ENCODE data around the gene DDI1.

DNA sequence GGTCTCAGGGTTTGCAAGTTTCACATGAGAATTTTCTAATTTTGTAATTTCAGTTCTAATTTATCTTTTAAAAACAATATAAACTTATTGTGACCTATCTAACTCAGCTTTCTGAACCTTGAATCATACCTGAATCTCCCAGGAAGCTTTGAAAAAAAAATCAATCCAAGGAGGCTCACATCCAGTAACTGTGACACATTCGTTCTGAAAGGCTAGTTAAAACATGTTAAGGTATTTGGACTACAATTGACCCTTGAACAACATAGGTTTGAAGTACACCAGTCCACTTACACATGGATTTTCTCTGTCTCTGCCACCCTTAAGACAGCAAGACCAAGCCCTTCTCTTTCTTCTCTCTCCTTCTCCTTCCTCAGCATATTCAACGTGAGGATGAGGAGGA, 40.0 kb downstream of the DDI1 start:
- TF ChIP-seq POLR2A (IDR thresholded peaks at IDR 0.05) = no peak
- TF ChIP-seq, protein P1, sequence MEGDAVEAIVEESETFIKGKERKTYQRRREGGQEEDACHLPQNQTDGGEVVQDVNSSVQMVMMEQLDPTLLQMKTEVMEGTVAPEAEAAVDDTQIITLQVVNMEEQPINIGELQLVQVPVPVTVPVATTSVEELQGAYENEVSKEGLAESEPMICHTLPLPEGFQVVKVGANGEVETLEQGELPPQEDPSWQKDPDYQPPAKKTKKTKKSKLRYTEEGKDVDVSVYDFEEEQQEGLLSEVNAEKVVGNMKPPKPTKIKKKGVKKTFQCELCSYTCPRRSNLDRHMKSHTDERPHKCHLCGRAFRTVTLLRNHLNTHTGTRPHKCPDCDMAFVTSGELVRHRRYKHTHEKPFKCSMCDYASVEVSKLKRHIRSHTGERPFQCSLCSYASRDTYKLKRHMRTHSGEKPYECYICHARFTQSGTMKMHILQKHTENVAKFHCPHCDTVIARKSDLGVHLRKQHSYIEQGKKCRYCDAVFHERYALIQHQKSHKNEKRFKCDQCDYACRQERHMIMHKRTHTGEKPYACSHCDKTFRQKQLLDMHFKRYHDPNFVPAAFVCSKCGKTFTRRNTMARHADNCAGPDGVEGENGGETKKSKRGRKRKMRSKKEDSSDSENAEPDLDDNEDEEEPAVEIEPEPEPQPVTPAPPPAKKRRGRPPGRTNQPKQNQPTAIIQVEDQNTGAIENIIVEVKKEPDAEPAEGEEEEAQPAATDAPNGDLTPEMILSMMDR (IDR thresholded peaks at IDR 0.05) = no peak

Measured in heart left ventricle (tissue), 13 donors.